HepG2 (cell line): ENCODE results near the gene THRB.

ENCODE experiments used
- CEBPZ ChIP-seq: IDR thresholded peaks from 2 replicates; pipeline ENCODE4 v1.6.1; 2012; ENCODE audit warnings: low read length, improper control_type of control experiment
- ETV6 ChIP-seq: sonication (generic); formaldehyde crosslinking; conservative IDR thresholded peaks from 2 replicates; pipeline ENCODE4 v1.4.0; 2020; ENCODE audit warnings: missing genetic modification reagents
- EZH2 ChIP-seq: conservative IDR thresholded peaks from 2 replicates; pipeline ENCODE4 v1.6.1; 2012; ENCODE audit warnings: mild to moderate bottlenecking, low read depth, low read length, moderate library complexity
- MYC ChIP-seq: sonication (generic); formaldehyde crosslinking; IDR thresholded peaks from 2 replicates; pipeline ENCODE4 v1.9.0; 2021; ENCODE audit warnings: missing genetic modification reagents, borderline replicate concordance
- RAD21 ChIP-seq: fragments of 450-650 bp; formaldehyde crosslinking; IDR thresholded peaks from 2 replicates; pipeline ENCODE4 v1.5.0; 2020; ENCODE audit warnings: mild to moderate bottlenecking
- SYNCRIP ChIP-seq: fragments of 200-400 bp; formaldehyde crosslinking; IDR thresholded peaks from 2 replicates; pipeline ENCODE4 v1.6.1; 2018; ENCODE audit warnings: mild to moderate bottlenecking, low read depth, low read length; ENCODE audit not compliant: insufficient read depth
- YEATS4 ChIP-seq: sonication (generic); formaldehyde crosslinking; IDR thresholded peaks from 2 replicates; pipeline ENCODE4 v1.4.0; 2020; ENCODE audit warnings: missing genetic modification reagents, borderline replicate concordance
- ZBTB8A ChIP-seq: sonication (generic); formaldehyde crosslinking; IDR thresholded peaks from 2 replicates; pipeline ENCODE4 v1.4.0; 2020; ENCODE audit warnings: mild to moderate bottlenecking, low read depth, missing genetic modification reagents, borderline replicate concordance
- ZFP91 ChIP-seq: sonication (generic); formaldehyde crosslinking; IDR thresholded peaks from 2 replicates; pipeline ENCODE4 v1.9.0; 2022; ENCODE audit warnings: missing genetic modification reagents, mild to moderate bottlenecking, borderline replicate concordance
- ZNF747 ChIP-seq: sonication (generic); formaldehyde crosslinking; IDR thresholded peaks from 2 replicates; pipeline ENCODE4 v1.8.1; 2023; ENCODE audit warnings: missing genetic modification reagents, mild to moderate bottlenecking, borderline replicate concordance
- ZNF776 ChIP-seq: sonication (generic); formaldehyde crosslinking; IDR thresholded peaks from 2 replicates; pipeline ENCODE4 v1.4.0; 2020; ENCODE audit warnings: mild to moderate bottlenecking, missing genetic modification reagents
- ZZZ3 ChIP-seq: sonication (generic); formaldehyde crosslinking; IDR thresholded peaks from 2 replicates; pipeline ENCODE4 v1.4.0; 2020; ENCODE audit warnings: missing genetic modification reagents, mild to moderate bottlenecking, borderline replicate concordance
- TF ChIP-seq, protein P1 (sequence below): sonication (generic); formaldehyde crosslinking; IDR thresholded peaks from 2 replicates; pipeline ENCODE4 v1.5.0; 2020; ENCODE audit warnings: mild to moderate bottlenecking, missing genetic modification reagents, moderate library complexity
- TF ChIP-seq, protein P2 (sequence below): sonication (generic); formaldehyde crosslinking; IDR thresholded peaks from 2 replicates; pipeline ENCODE4 v1.4.0; 2020; ENCODE audit warnings: missing genetic modification reagents

DNA sequence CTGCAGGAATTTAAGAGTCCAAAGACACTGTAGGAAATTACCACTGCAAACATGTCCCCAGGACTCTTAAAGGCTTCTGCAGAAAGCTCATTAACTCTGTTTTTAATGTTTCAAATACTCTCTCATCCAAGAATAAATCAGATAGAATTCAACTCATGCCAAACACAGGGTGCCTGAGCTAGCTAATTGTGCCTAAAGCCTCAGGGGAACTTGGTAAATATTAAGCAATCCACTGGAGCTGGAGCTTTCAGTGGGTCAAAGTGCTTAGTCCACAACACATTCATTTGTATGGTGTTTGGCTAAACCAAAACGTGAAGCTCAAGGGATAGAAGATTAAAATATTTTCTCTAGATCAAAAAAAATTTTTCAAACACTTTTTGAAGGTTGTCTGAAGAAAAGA, 131.4 kb downstream of the THRB start:
- TF ChIP-seq, protein P1, sequence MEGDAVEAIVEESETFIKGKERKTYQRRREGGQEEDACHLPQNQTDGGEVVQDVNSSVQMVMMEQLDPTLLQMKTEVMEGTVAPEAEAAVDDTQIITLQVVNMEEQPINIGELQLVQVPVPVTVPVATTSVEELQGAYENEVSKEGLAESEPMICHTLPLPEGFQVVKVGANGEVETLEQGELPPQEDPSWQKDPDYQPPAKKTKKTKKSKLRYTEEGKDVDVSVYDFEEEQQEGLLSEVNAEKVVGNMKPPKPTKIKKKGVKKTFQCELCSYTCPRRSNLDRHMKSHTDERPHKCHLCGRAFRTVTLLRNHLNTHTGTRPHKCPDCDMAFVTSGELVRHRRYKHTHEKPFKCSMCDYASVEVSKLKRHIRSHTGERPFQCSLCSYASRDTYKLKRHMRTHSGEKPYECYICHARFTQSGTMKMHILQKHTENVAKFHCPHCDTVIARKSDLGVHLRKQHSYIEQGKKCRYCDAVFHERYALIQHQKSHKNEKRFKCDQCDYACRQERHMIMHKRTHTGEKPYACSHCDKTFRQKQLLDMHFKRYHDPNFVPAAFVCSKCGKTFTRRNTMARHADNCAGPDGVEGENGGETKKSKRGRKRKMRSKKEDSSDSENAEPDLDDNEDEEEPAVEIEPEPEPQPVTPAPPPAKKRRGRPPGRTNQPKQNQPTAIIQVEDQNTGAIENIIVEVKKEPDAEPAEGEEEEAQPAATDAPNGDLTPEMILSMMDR (CRISPR knock-in tag), result no peak
- TF ChIP-seq EZH2 (no peak), ZBTB8A (CRISPR knock-in tag) (no peak), RAD21 (no peak), ETV6 (CRISPR knock-in tag) (no peak), ZFP91 (CRISPR knock-in tag) (no peak), YEATS4 (CRISPR knock-in tag) (no peak), SYNCRIP (no peak), ZZZ3 (CRISPR knock-in tag) (no peak), CEBPZ (no peak), ZNF776 (no peak), MYC (no peak), ZNF747 (CRISPR knock-in tag) (no peak)
- TF ChIP-seq, protein P2, sequence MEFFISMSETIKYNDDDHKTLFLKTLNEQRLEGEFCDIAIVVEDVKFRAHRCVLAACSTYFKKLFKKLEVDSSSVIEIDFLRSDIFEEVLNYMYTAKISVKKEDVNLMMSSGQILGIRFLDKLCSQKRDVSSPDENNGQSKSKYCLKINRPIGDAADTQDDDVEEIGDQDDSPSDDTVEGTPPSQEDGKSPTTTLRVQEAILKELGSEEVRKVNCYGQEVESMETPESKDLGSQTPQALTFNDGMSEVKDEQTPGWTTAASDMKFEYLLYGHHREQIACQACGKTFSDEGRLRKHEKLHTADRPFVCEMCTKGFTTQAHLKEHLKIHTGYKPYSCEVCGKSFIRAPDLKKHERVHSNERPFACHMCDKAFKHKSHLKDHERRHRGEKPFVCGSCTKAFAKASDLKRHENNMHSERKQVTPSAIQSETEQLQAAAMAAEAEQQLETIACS (CRISPR knock-in tag), result no peak
